HEK293T (cell line): Measurements from ENCODE around the gene CXCL10.

ENCODE experiments used
- ARNT ChIP-seq: fragments of 450-650 bp; IDR thresholded peaks from 2 replicates; pipeline ENCODE4 v1.6.1; 2017; ENCODE audit warnings: mild to moderate bottlenecking
- BHLHE40 ChIP-seq: fragments of 450-650 bp; IDR thresholded peaks from 2 replicates; pipeline ENCODE4 v1.6.1; 2016; ENCODE audit warnings: mild to moderate bottlenecking, moderate library complexity, borderline replicate concordance
- CTBP1 ChIP-seq: fragments of 450-650 bp; IDR thresholded peaks from 2 replicates; pipeline ENCODE4 v1.6.1; 2016; ENCODE audit warnings: borderline replicate concordance
- ELF4 ChIP-seq: fragments of 450-650 bp; IDR thresholded peaks from 2 replicates; pipeline ENCODE4 v1.6.1; 2017; ENCODE audit warnings: antibody characterized with exemption
- FOXK2 ChIP-seq: fragments of 450-650 bp; IDR thresholded peaks from 2 replicates; pipeline ENCODE4 v1.6.1; 2016; ENCODE audit warnings: mild to moderate bottlenecking
- FOXM1 ChIP-seq: fragments of 450-650 bp; IDR thresholded peaks from 2 replicates; pipeline ENCODE4 v1.6.1; 2017; ENCODE audit warnings: mild to moderate bottlenecking, borderline replicate concordance
- HDGF ChIP-seq: fragments of 450-650 bp; IDR thresholded peaks from 2 replicates; pipeline ENCODE4 v1.6.1; 2017; ENCODE audit warnings: antibody characterized with exemption, borderline replicate concordance
- L3MBTL2 ChIP-seq: fragments of 450-650 bp; conservative IDR thresholded peaks from 2 replicates; pipeline ENCODE4 v1.6.1; 2016; ENCODE audit warnings: mild to moderate bottlenecking
- PKNOX1 ChIP-seq: fragments of 450-650 bp; IDR thresholded peaks from 2 replicates; pipeline ENCODE4 v1.6.1; 2016
- SP1 ChIP-seq: fragments of 450-650 bp; IDR thresholded peaks from 2 replicates; pipeline ENCODE4 v1.6.1; 2017

GRCh38 chr4:76058888-76059426, 35.7 kb upstream of the CXCL10 start:
- TF ChIP-seq ARNT (no peak), SP1 (no peak), L3MBTL2 (no peak), BHLHE40 (no peak), HDGF (no peak), CTBP1 (no peak), ELF4 (no peak), FOXM1 (no peak), PKNOX1 (peak; percentile 59), FOXK2 (no peak)
